Activated T-helper 2 cell treated with anti-CD3 and anti-CD28 coated beads, Interferon-gamma antibody, Interleukin-2, Interleukin-4, amounts not matched to agents 10 μg/mL and 5 μg/mL and 100 μg/mL, durations not matched to agents 14 hours and 24 hours and 36 hours (primary cell): ENCODE results near the gene MAGI2. TPM values are rescaled to one million over a fixed set of nuclear protein-coding genes. Genes with fewer than 3 reads are reported as not detected.

Experiments
- DNase-seq: peaks from one replicate; pipeline ENCODE4 v3.0.0; 2021; ENCODE audit warnings: low spot score
- H3K27ac Mint-ChIP-seq: one replicate; pipeline ENCODE4 v1.8.0; 2021; ENCODE audit warnings: mixed read lengths
- H3K27me3 Mint-ChIP-seq: one replicate; pipeline ENCODE4 v1.8.0; 2021; ENCODE audit warnings: low read depth, mixed read lengths
- H3K36me3 Mint-ChIP-seq: one replicate; pipeline ENCODE4 v1.8.0; 2021; ENCODE audit warnings: low read depth, mixed read lengths
- H3K4me1 Mint-ChIP-seq: one replicate; pipeline ENCODE4 v1.8.0; 2021; ENCODE audit warnings: low read depth, mixed read lengths
- H3K4me3 Mint-ChIP-seq: one replicate; pipeline ENCODE4 v1.8.0; 2021; ENCODE audit warnings: low read depth, mild to moderate bottlenecking, moderate library complexity, mixed read lengths
- H3K9me3 Mint-ChIP-seq: one replicate; pipeline ENCODE4 v1.8.0; 2021; ENCODE audit warnings: mixed read lengths
- intact Hi-C: fragments of 100-400 bp; cut with micrococcal nuclease; formaldehyde crosslinking; loops from one replicate; pipeline ENCODE4 v1.15.1; 2023
- total RNA-seq: library from RNA; stranded (reverse); gene quantifications from 2 replicates; pipeline ENCODE4 v1.2.3, GENCODE V29; 2022

Gene MAGI2
- total RNA-seq, 1 donor from 2014 or later = 0.21 TPM

GRCh38 chr7:79401254-79401653 lies 52.2 kb downstream of the MAGI2 start:
- no peak for DNase-seq
- Mint-ChIP-seq H3K9me3 (no peaks in the 10 kb centered on the region), H3K27ac (no peak overlapping the region), H3K27me3 (no peaks in the 10 kb centered on the region), H3K4me3 (no peak overlapping the region), H3K36me3 (no peaks in the 10 kb centered on the region), H3K4me1 (no peaks in the 10 kb centered on the region)
- intact Hi-C loops = no loop called here

- no peaks in the 10 kb centered on the region for H3K27me3 Mint-ChIP-seq
- no peaks in the 10 kb centered on the region for H3K36me3 Mint-ChIP-seq
- H3K4me3 Mint-ChIP-seq = no peak overlapping the region
- H3K4me1 Mint-ChIP-seq = no peaks in the 10 kb centered on the region
- H3K9me3 Mint-ChIP-seq = no peaks in the 10 kb centered on the region
- no peak for DNase-seq
- intact Hi-C loops = no loop called here
- H3K27ac Mint-ChIP-seq = no peak overlapping the region
These were observed 53.2 kb downstream of the MAGI2 start for GRCh38 chr7:79400222-79400621.

- DNase-seq = no peak
- Mint-ChIP-seq H3K36me3 (no peaks in the 10 kb centered on the region), H3K27ac (no peak overlapping the region), H3K9me3 (no peaks in the 10 kb centered on the region), H3K4me1 (no peaks in the 10 kb centered on the region), H3K4me3 (no peak overlapping the region), H3K27me3 (no peaks in the 10 kb centered on the region)
- intact Hi-C loops = no loop called here
These were observed 55.2 kb downstream of the MAGI2 start for GRCh38 chr7:79398138-79398749.

- no peaks in the 10 kb centered on the region for H3K27me3 Mint-ChIP-seq
- H3K36me3 Mint-ChIP-seq = no peaks in the 10 kb centered on the region
- intact Hi-C loops = no loop called here
- no peaks in the 10 kb centered on the region for H3K4me1 Mint-ChIP-seq
- DNase-seq = no peak
- no peak overlapping the region for H3K27ac Mint-ChIP-seq
- H3K9me3 Mint-ChIP-seq = no peaks in the 10 kb centered on the region
- H3K4me3 Mint-ChIP-seq = no peak overlapping the region
These were observed 66.6 kb downstream of the MAGI2 start for GRCh38 chr7:79386688-79387422.

GRCh38 chr7:79381921-79382320 lies 71.5 kb downstream of the MAGI2 start:
- Mint-ChIP-seq H3K4me3 (no peak overlapping the region), H3K9me3 (no peaks in the 10 kb centered on the region), H3K36me3 (no peaks in the 10 kb centered on the region), H3K4me1 (no peaks in the 10 kb centered on the region), H3K27ac (no peak overlapping the region), H3K27me3 (no peaks in the 10 kb centered on the region)
- intact Hi-C loops = no loop called here
- DNase-seq = no peak

GRCh38 chr7:79377097-79377496 lies 76.4 kb downstream of the MAGI2 start:
- Mint-ChIP-seq H3K27me3 (no peaks in the 10 kb centered on the region), H3K36me3 (no peaks in the 10 kb centered on the region), H3K9me3 (no peaks in the 10 kb centered on the region), H3K4me3 (no peak overlapping the region), H3K27ac (no peak overlapping the region), H3K4me1 (no peaks in the 10 kb centered on the region)
- intact Hi-C loops = no loop called here
- no peak for DNase-seq

GRCh38 chr7:79376299-79377025 lies 77.0 kb downstream of the MAGI2 start:
- no peak overlapping the region for H3K4me3 Mint-ChIP-seq
- H3K36me3 Mint-ChIP-seq = no peaks in the 10 kb centered on the region
- no peaks in the 10 kb centered on the region for H3K27me3 Mint-ChIP-seq
- H3K4me1 Mint-ChIP-seq = no peaks in the 10 kb centered on the region
- DNase-seq = no peak
- no peaks in the 10 kb centered on the region for H3K9me3 Mint-ChIP-seq
- intact Hi-C loops = no loop called here
- H3K27ac Mint-ChIP-seq = no peak overlapping the region

GRCh38 chr7:79361214-79361613 lies 92.3 kb downstream of the MAGI2 start:
- H3K4me3 Mint-ChIP-seq = no peak overlapping the region
- intact Hi-C loops = no loop called here
- no peaks in the 10 kb centered on the region for H3K36me3 Mint-ChIP-seq
- H3K4me1 Mint-ChIP-seq = no peaks in the 10 kb centered on the region
- no peak overlapping the region for H3K27ac Mint-ChIP-seq
- no peaks in the 10 kb centered on the region for H3K27me3 Mint-ChIP-seq
- DNase-seq = no peak
- H3K9me3 Mint-ChIP-seq = no peaks in the 10 kb centered on the region

GRCh38 chr7:79359827-79360226 lies 93.6 kb downstream of the MAGI2 start:
- Mint-ChIP-seq H3K9me3 (no peaks in the 10 kb centered on the region), H3K36me3 (no peaks in the 10 kb centered on the region), H3K27ac (no peak overlapping the region), H3K4me3 (no peak overlapping the region), H3K27me3 (no peaks in the 10 kb centered on the region), H3K4me1 (no peaks in the 10 kb centered on the region)
- DNase-seq = no peak
- intact Hi-C loops = no loop called here

- Mint-ChIP-seq H3K27ac (no peak overlapping the region), H3K9me3 (no peaks in the 10 kb centered on the region), H3K27me3 (no peaks in the 10 kb centered on the region), H3K4me1 (no peaks in the 10 kb centered on the region), H3K4me3 (no peak overlapping the region), H3K36me3 (no peaks in the 10 kb centered on the region)
- no peak for DNase-seq
- intact Hi-C loops = no loop called here
These were observed 96.4 kb downstream of the MAGI2 start for GRCh38 chr7:79357101-79357500.

GRCh38 chr7:79353720-79354468 lies 99.6 kb downstream of the MAGI2 start:
- H3K36me3 Mint-ChIP-seq = no peaks in the 10 kb centered on the region
- intact Hi-C loops = no loop called here
- H3K27ac Mint-ChIP-seq = no peak overlapping the region
- no peaks in the 10 kb centered on the region for H3K27me3 Mint-ChIP-seq
- no peak for DNase-seq
- H3K9me3 Mint-ChIP-seq = no peaks in the 10 kb centered on the region
- no peak overlapping the region for H3K4me3 Mint-ChIP-seq
- H3K4me1 Mint-ChIP-seq = no peaks in the 10 kb centered on the region

GRCh38 chr7:79352323-79352722 lies 101.1 kb downstream of the MAGI2 start:
- DNase-seq = no peak
- Mint-ChIP-seq H3K27me3 (no peaks in the 10 kb centered on the region), H3K4me3 (no peak overlapping the region), H3K9me3 (no peaks in the 10 kb centered on the region), H3K4me1 (no peaks in the 10 kb centered on the region), H3K27ac (no peak overlapping the region), H3K36me3 (no peaks in the 10 kb centered on the region)
- intact Hi-C loops = no loop called here

- Mint-ChIP-seq H3K4me1 (no peaks in the 10 kb centered on the region), H3K27me3 (no peaks in the 10 kb centered on the region), H3K4me3 (no peak overlapping the region), H3K9me3 (no peaks in the 10 kb centered on the region), H3K27ac (no peak overlapping the region), H3K36me3 (no peaks in the 10 kb centered on the region)
- intact Hi-C loops = no loop called here
- no peak for DNase-seq
These were observed 106.1 kb downstream of the MAGI2 start for GRCh38 chr7:79347351-79347750.
